A673 (cell line): ENCODE data around the gene CHD5. TPM values are rescaled to one million over a fixed set of nuclear protein-coding genes. Genes with fewer than 3 reads are reported as not detected.

ENCODE experiments used
- BruUV-seq: library from RNA; stranded (reverse); fragments of 400-500 nt; replicated peaks from 2 replicates; lab custom pipeline; 2021; lab: Mats Ljungman, UMichigan
- CTCF ChIA-PET: fragments of 300-600 bp; sonication (Branson Sonifier 250); formaldehyde crosslinking; loops from one replicate; lab custom pipeline; 2022; ENCODE audit warnings: antibody characterized with exemption; lab: Charles Lee
- POLR2A ChIA-PET: fragments of 300-600 bp; sonication (Branson Sonifier 250); formaldehyde crosslinking; loops from one replicate; lab custom pipeline; 2022; ENCODE audit warnings: antibody characterized with exemption; ENCODE audit not compliant: low non-redundant PET; lab: Charles Lee
- DNase-seq: peaks from one replicate; pipeline ENCODE4 v3.0.0-alpha.2; 2015; ENCODE audit warnings: low spot score
- H3K27ac ChIP-seq: fragments of 200-600 bp; sonication (generic); 2 replicates; pipeline ENCODE4 v1.5.1; 2016; ENCODE audit warnings: mixed run types, low read depth, mild to moderate bottlenecking, mixed read lengths, antibody characterized with exemption, low read length; ENCODE audit not compliant: poor library complexity, severe bottlenecking
- H3K27me3 ChIP-seq: fragments of 200-600 bp; sonication (generic); replicated peaks from 2 replicates; pipeline ENCODE4 v1.6.1; 2017; ENCODE audit warnings: mixed run types, low read depth, mild to moderate bottlenecking, mixed read lengths, antibody characterized with exemption, low read length; ENCODE audit not compliant: insufficient read depth, poor library complexity
- H3K36me3 ChIP-seq: fragments of 200-600 bp; sonication (generic); 2 replicates; pipeline ENCODE4 v1.6.1; 2016; ENCODE audit warnings: mixed run types, mild to moderate bottlenecking, mixed read lengths, antibody characterized with exemption, low read length; ENCODE audit not compliant: insufficient read depth, poor library complexity, severe bottlenecking
- H3K4me1 ChIP-seq: fragments of 200-600 bp; sonication (generic); 2 replicates; pipeline ENCODE4 v1.6.1; 2017; ENCODE audit warnings: mixed run types, mild to moderate bottlenecking, mixed read lengths, antibody characterized with exemption, low read length; ENCODE audit not compliant: insufficient read depth, poor library complexity, severe bottlenecking
- H3K4me3 ChIP-seq: fragments of 200-600 bp; sonication (generic); 2 replicates; pipeline ENCODE4 v1.5.1; 2016; ENCODE audit warnings: low read depth, mixed run types, mild to moderate bottlenecking, mixed read lengths, low read length; ENCODE audit not compliant: poor library complexity, severe bottlenecking
- H3K9me3 ChIP-seq: fragments of 200-600 bp; sonication (generic); 2 replicates; pipeline ENCODE4 v1.6.1; 2016; ENCODE audit warnings: mixed run types, low read depth, mild to moderate bottlenecking, mixed read lengths, antibody characterized with exemption, low read length; ENCODE audit not compliant: poor library complexity, severe bottlenecking
- CTCF ChIP-seq: fragments of 300-800, 200-600 bp; sonication (generic); conservative IDR thresholded peaks from 2 replicates; pipeline ENCODE4 v1.5.1; 2017; ENCODE audit warnings: low read depth, mild to moderate bottlenecking, antibody characterized with exemption, low read length, moderate library complexity, mixed read lengths
- EZH2 ChIP-seq: fragments of 200-600 bp; sonication (generic); IDR thresholded peaks from 2 replicates; pipeline ENCODE4 v1.6.1; 2017; ENCODE audit warnings: borderline replicate concordance, low read depth, mild to moderate bottlenecking, mixed read lengths, antibody characterized with exemption, low read length; ENCODE audit not compliant: poor library complexity, severe bottlenecking
- intact Hi-C: fragments of 100-400 bp; cut with micrococcal nuclease; formaldehyde crosslinking; loops from one replicate; pipeline ENCODE4 v1.10.0; 2022; ENCODE audit not compliant: unreplicated experiment
- total RNA-seq: library from RNA; stranded (reverse); gene quantifications from 2 replicates; pipeline ENCODE4 v1.2.3, GENCODE V29; 2021

CHD5 gene
- total RNA-seq, 1 experiment from 2014 or later: 0.58 TPM

DNA sequence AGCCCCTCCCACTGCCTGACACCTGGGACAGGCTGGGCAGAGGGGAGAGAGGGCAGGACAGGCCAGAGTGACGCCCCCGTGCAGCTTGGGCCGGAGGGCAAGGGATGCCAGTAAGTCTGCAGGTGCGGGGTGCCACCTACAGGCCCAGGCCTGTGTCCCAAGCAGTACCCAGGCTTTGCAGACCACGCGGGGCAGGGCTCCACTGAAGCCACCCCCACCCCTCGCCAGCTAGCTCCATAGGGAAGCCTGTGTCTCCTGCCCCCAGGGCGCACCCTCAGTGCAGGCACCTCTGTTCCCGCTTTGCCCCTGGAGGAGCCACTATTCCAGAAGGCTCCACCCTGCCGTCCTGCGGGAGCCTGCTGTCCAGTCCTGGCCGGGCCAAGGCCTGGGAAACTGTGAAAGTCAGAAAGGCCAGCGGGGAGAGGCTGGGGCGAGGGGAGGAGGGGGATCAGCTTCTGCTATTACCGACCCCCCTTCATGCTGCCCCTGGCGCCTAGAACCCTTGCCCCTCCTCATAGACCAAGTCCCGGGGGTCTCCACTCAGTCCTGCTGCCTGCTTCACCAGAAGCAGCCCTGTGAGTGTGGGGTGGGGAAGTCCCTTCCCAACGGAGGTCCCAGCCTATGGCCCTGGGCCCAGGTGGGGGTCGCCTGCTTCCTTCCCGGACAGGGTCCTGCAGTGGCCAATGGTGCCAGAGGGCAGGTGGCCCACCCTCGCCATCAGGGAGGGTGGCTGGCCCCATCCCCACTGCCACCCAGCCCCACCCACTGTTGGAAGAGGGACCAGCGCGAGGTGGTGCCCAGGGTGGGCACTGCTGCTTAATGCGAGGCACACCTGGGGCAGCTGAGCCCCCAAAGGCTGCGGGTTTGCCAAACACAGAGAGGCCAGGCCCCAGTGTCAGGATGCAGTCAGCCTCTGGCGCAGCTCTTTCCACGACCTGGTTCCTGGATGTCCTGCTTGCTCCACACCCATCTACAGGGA, 80.0 kb downstream of the CHD5 start:
- BruUV-seq: no TSS peak
- intact Hi-C loops: no loop called here

GRCh38 chr1:6099297-6099696, 80.8 kb downstream of the CHD5 start:
- CTCF ChIA-PET: interaction anchor here (0.6 kb wide), 1 partner anchor 13 kb away, joined by 3 read pairs; no protein-coding TSS in a partner anchor

More for the DNA sequence above, 80.0 kb downstream of the CHD5 start:
- H3K4me1 ChIP-seq: no peaks in the 10 kb centered on the region
- H3K27ac ChIP-seq: no peak overlapping the region
- no peaks in the 10 kb centered on the region for H3K36me3 ChIP-seq
- no peak for TF ChIP-seq EZH2
- no peak for TF ChIP-seq CTCF
- no peak overlapping the region for H3K4me3 ChIP-seq
- H3K9me3 ChIP-seq: no peaks in the 10 kb centered on the region
- ChIA-PET POLR2A (interaction anchor here (0.5 kb wide), 1 partner anchor 114 kb away, joined by 3 read pairs; no protein-coding TSS in a partner anchor), CTCF (interaction anchor here (0.6 kb wide), 1 partner anchor 14 kb away, joined by 3 read pairs; no protein-coding TSS in a partner anchor)
- H3K27me3 ChIP-seq: no peaks in the 10 kb centered on the region
- no peak for DNase-seq

More at GRCh38 chr1:6099297-6099696, 80.8 kb downstream of the CHD5 start:
- no peak for TF ChIP-seq EZH2
- TF ChIP-seq CTCF: no peak
- no peaks in the 10 kb centered on the region for H3K9me3 ChIP-seq
- POLR2A ChIA-PET: interaction anchor here (0.5 kb wide), 1 partner anchor 114 kb away, joined by 3 read pairs; no protein-coding TSS in a partner anchor
- no TSS peak for BruUV-seq
- H3K4me1 ChIP-seq: no peaks in the 10 kb centered on the region
- intact Hi-C loops: no loop called here
- H3K27ac ChIP-seq: no peak overlapping the region
- no peaks in the 10 kb centered on the region for H3K27me3 ChIP-seq
- DNase-seq: no peak
- H3K4me3 ChIP-seq: no peak overlapping the region
- H3K36me3 ChIP-seq: no peaks in the 10 kb centered on the region
